Measurements from ENCODE around the gene TRIM54.

DNA sequence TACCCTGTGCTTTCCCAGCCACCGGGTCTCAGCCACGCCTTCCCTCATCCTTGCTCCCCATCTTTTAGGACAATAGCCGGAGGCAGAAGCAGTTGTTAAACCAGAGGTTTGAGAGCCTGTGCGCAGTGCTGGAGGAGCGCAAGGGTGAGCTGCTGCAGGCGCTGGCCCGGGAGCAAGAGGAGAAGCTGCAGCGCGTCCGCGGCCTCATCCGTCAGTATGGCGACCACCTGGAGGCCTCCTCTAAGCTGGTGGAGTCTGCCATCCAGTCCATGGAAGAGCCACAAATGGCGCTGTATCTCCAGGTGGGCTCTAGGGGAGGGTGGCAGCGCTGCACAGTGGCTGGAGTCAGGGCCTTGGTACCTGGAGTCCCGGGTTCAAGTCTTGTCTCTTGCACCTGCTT lies 23.3 kb downstream of the TRIM54 start:
- TF ChIP-seq HDGF (IDR thresholded peaks at IDR 0.05; ENCODE audit: borderline replicate concordance) (no peak), SP1 (IDR thresholded peaks at IDR 0.05) (no peak), PKNOX1 (IDR thresholded peaks at IDR 0.05) (no peak), ZNF384 (IDR thresholded peaks at IDR 0.05) (no peak), FOXK2 (IDR thresholded peaks at IDR 0.05) (no peak), TARDBP (IDR thresholded peaks at IDR 0.05) (no peak), FOXM1 (IDR thresholded peaks at IDR 0.05; ENCODE audit: borderline replicate concordance) (no peak), SUZ12 (IDR thresholded peaks at IDR 0.05) (no peak), BHLHE40 (IDR thresholded peaks at IDR 0.05; ENCODE audit: borderline replicate concordance) (no peak), FOXA1 (IDR thresholded peaks at IDR 0.05) (no peak), L3MBTL2 (conservative IDR thresholded peaks at IDR 0.05) (no peak), ARNT (IDR thresholded peaks at IDR 0.05) (no peak)

Data from HEK293T (cell line).